Medulla oblongata (tissue), 1 donor: ENCODE data around the gene RYR2.
A peak's percentile ranks its signal among the peaks of the same experiment; 100 is the strongest.
"Not testable (repeated sequence)": the region's sequence is repeated elsewhere in the genome, so short reads cannot be mapped to it uniquely, and the experiment has no call there.

Experiments used
- DNase-seq: peaks from one replicate; pipeline ENCODE4 v3.0.0-alpha.2; 2015; ENCODE audit errors: extremely low spot score

Gene RYR2

GRCh38 chr1:237352747-237353146, 310.8 kb downstream of the RYR2 start:
- no peak for DNase-seq

- DNase-seq: no peak
These were observed 311.9 kb downstream of the RYR2 start for GRCh38 chr1:237353918-237354317.

GRCh38 chr1:237355022-237355421, 313.0 kb downstream of the RYR2 start:
- no peak for DNase-seq

- no peak for DNase-seq
These were observed 316.6 kb downstream of the RYR2 start for GRCh38 chr1:237358555-237358954.

GRCh38 chr1:237367758-237368157, 325.8 kb downstream of the RYR2 start:
- DNase-seq: no peak

- DNase-seq: not testable (repeated sequence)
These were observed 329.5 kb downstream of the RYR2 start for GRCh38 chr1:237371477-237371876.

GRCh38 chr1:237383791-237384190, 341.8 kb downstream of the RYR2 start:
- no peak for DNase-seq

GRCh38 chr1:237384213-237384612, 342.2 kb downstream of the RYR2 start:
- no peak for DNase-seq

GRCh38 chr1:237386362-237387143, 344.6 kb downstream of the RYR2 start:
- peak; percentile 22 for DNase-seq

GRCh38 chr1:237387144-237387505, 345.1 kb downstream of the RYR2 start:
- no peak for DNase-seq

GRCh38 chr1:237390823-237391222, 348.8 kb downstream of the RYR2 start:
- no peak for DNase-seq

- no peak for DNase-seq
These were observed 351.6 kb downstream of the RYR2 start for GRCh38 chr1:237393632-237394031.

- DNase-seq: no peak
These were observed 352.3 kb downstream of the RYR2 start for GRCh38 chr1:237394281-237394680.

- no peak for DNase-seq
These were observed 354.4 kb downstream of the RYR2 start for GRCh38 chr1:237396426-237396825.

GRCh38 chr1:237398751-237399150, 356.8 kb downstream of the RYR2 start:
- no peak for DNase-seq

GRCh38 chr1:237405912-237406311, 363.9 kb downstream of the RYR2 start:
- no peak for DNase-seq

- no peak for DNase-seq
These were observed 369.6 kb downstream of the RYR2 start for GRCh38 chr1:237411621-237412020.

- DNase-seq: no peak
These were observed 375.1 kb downstream of the RYR2 start for GRCh38 chr1:237416924-237417655.

GRCh38 chr1:237428809-237429208, 386.8 kb downstream of the RYR2 start:
- no peak for DNase-seq

- no peak for DNase-seq
These were observed 387.3 kb downstream of the RYR2 start for GRCh38 chr1:237429252-237429651.

GRCh38 chr1:237431448-237431847, 389.5 kb downstream of the RYR2 start:
- DNase-seq: no peak

GRCh38 chr1:237440346-237440745, 398.4 kb downstream of the RYR2 start:
- no peak for DNase-seq

GRCh38 chr1:237444120-237444790, 402.3 kb downstream of the RYR2 start:
- DNase-seq: no peak
